C4-2B (cell line): ENCODE measurements around the gene ZNF91.

Source experiments
- ZFX ChIP-seq: fragments of 450-650 bp; IDR thresholded peaks from 2 replicates; pipeline ENCODE4 v1.6.1; 2017
- TF ChIP-seq, protein P1 (sequence below): fragments of 450-650 bp; conservative IDR thresholded peaks from 2 replicates; pipeline ENCODE4 v1.5.1; 2017; ENCODE audit warnings: mild to moderate bottlenecking

DNA sequence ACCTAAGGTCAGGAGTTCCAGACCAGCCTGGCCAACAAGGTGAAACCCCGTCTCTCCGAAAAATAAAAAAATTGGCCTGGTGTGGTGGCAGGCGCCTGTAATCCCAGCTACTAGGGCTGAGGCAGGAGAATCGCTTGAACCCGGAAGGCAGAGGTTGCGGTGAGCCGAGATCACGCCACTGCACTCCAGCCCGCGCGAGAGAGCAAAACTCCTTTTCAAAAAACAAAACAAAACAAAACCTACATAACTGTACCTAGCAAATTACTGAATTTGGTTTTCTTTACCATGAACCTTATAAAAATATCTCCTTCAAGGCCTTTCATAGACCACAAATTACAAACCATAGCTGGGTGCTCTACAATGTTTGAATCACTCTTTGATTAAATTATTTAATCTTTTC, 760 bp downstream of the ZNF91 start:
- TF ChIP-seq, protein P1, sequence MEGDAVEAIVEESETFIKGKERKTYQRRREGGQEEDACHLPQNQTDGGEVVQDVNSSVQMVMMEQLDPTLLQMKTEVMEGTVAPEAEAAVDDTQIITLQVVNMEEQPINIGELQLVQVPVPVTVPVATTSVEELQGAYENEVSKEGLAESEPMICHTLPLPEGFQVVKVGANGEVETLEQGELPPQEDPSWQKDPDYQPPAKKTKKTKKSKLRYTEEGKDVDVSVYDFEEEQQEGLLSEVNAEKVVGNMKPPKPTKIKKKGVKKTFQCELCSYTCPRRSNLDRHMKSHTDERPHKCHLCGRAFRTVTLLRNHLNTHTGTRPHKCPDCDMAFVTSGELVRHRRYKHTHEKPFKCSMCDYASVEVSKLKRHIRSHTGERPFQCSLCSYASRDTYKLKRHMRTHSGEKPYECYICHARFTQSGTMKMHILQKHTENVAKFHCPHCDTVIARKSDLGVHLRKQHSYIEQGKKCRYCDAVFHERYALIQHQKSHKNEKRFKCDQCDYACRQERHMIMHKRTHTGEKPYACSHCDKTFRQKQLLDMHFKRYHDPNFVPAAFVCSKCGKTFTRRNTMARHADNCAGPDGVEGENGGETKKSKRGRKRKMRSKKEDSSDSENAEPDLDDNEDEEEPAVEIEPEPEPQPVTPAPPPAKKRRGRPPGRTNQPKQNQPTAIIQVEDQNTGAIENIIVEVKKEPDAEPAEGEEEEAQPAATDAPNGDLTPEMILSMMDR = no peak
- TF ChIP-seq ZFX = no peak
